HuH-7.5 (cell line): Measurements from ENCODE around the gene NINJ2.
"Not testable (repeated sequence)": the region's sequence is repeated elsewhere in the genome, so short reads cannot be mapped to it uniquely, and the experiment has no call there.

Experiments used
- DNase-seq: peaks from one replicate; pipeline ENCODE4 v3.0.0; 2011; ENCODE audit warnings: low spot score

Gene NINJ2

GRCh38 chr12:641321-641720 lies 21.9 kb downstream of the NINJ2 start:
- not testable (repeated sequence) for DNase-seq

GRCh38 chr12:640773-641172 lies 22.5 kb downstream of the NINJ2 start:
- DNase-seq, result no peak

GRCh38 chr12:639988-640387 lies 23.3 kb downstream of the NINJ2 start:
- no peak for DNase-seq

- no peak for DNase-seq
Observed at GRCh38 chr12:639566-639965, 23.7 kb downstream of the NINJ2 start.

- DNase-seq, result no peak
Observed at GRCh38 chr12:638953-639557, 24.2 kb downstream of the NINJ2 start.

- DNase-seq, result no peak
Observed at GRCh38 chr12:636632-637031, 26.6 kb downstream of the NINJ2 start.

- no peak for DNase-seq
Observed at GRCh38 chr12:633731-634130, 29.5 kb downstream of the NINJ2 start.

- DNase-seq, result peak; percentile 81
Observed at GRCh38 chr12:632102-632696, 31.0 kb downstream of the NINJ2 start.

GRCh38 chr12:630656-631632 lies 32.3 kb downstream of the NINJ2 start:
- no peak for DNase-seq

GRCh38 chr12:628742-629078 lies 34.5 kb downstream of the NINJ2 start:
- DNase-seq, result not testable (repeated sequence)

GRCh38 chr12:627863-628741 lies 35.1 kb downstream of the NINJ2 start:
- DNase-seq, result peak; percentile 81

GRCh38 chr12:627285-627684 lies 36.0 kb downstream of the NINJ2 start:
- DNase-seq, result no peak

GRCh38 chr12:625998-626397 lies 37.2 kb downstream of the NINJ2 start:
- DNase-seq, result no peak

GRCh38 chr12:623865-624372 lies 39.3 kb downstream of the NINJ2 start:
- no peak for DNase-seq

GRCh38 chr12:623172-623864 lies 39.9 kb downstream of the NINJ2 start:
- DNase-seq, result no peak

GRCh38 chr12:622416-622815 lies 40.8 kb downstream of the NINJ2 start:
- no peak for DNase-seq

- no peak for DNase-seq
Observed at GRCh38 chr12:619346-619745, 43.9 kb downstream of the NINJ2 start.

- no peak for DNase-seq
Observed at GRCh38 chr12:618605-619004, 44.6 kb downstream of the NINJ2 start.

- DNase-seq, result peak; percentile 69
Observed at GRCh38 chr12:617304-617915, 45.8 kb downstream of the NINJ2 start.

GRCh38 chr12:615620-616019 lies 47.6 kb downstream of the NINJ2 start:
- DNase-seq, result no peak
